ENCODE data around the gene KIAA0040. TPM values are rescaled to one million over a fixed set of nuclear protein-coding genes. Genes with fewer than 3 reads are reported as not detected.

Gene KIAA0040
- total RNA-seq, 3 donors from 2014 or later (not counting 1 experiment from before 2014, with no cell fraction given) = 18.0 to 21.2 (median 19.4) TPM

GRCh38 chr1:175188936-175189335 lies 3.6 kb downstream of the KIAA0040 start:
- Histone ChIP-seq H3K36me3 (ENCODE audit: control insufficient read depth, insufficient read depth, low read length) (peaks cover 8% of the 10 kb centered on the region), H3K9me3 (ENCODE audit: control insufficient read depth, insufficient read depth, low read length) (no peaks in the 10 kb centered on the region), H3K27me3 (ENCODE audit: control insufficient read depth, insufficient read depth, low read length) (no peaks in the 10 kb centered on the region), H3K27ac (ENCODE audit: low read length) (peak overlapping the region; percentile 58), H3K4me3 (ENCODE audit: low read length) (peak overlapping the region; percentile 8), H3K4me1 (ENCODE audit: control insufficient read depth, insufficient read depth, low read length) (peaks cover 41% of the 10 kb centered on the region)
- intact Hi-C loops (cut with micrococcal nuclease) = no loop called here
- DNase-seq (peak in 1 of 2 donors; percentile 73), ATAC-seq (peak; percentile 30 to 77 (median 31))
- Mint-ChIP-seq H3K9me3 (no peaks in the 10 kb centered on the region), H3K4me3 (peak overlapping the region; percentile 96), H3K27ac (peak overlapping the region; percentile 27 to 59), H3K36me3 (peaks cover 6% of the 10 kb centered on the region), H3K4me1 (peaks cover 66 to 72% of the 10 kb centered on the region in 2 donors), H3K27me3 (ENCODE audit: low read depth in 2 of 2) (no peaks in the 10 kb centered on the region)
- no peak for TF ChIP-seq CTCF (IDR thresholded peaks at IDR 0.05)
- 21% methylated on average over 2 of the region's 2 CpGs for WGBS (ENCODE audit: insufficient coverage)

GRCh38 chr1:175186433-175187160 lies 6.0 kb downstream of the KIAA0040 start:
- no peaks in the 10 kb centered on the region for H3K9me3 Mint-ChIP-seq
- H3K4me1 ChIP-seq (ENCODE audit: control insufficient read depth, insufficient read depth, low read length) = peaks cover 32% of the 10 kb centered on the region
- no peak overlapping the region for H3K4me3 ChIP-seq (ENCODE audit: low read length)
- H3K36me3 Mint-ChIP-seq = peaks cover 6% of the 10 kb centered on the region
- DNase-seq = no peak
- H3K27ac ChIP-seq (ENCODE audit: low read length) = no peak overlapping the region
- H3K4me1 Mint-ChIP-seq = peaks cover 88% of the 10 kb centered on the region in 2 donors
- no peaks in the 10 kb centered on the region for H3K27me3 ChIP-seq (ENCODE audit: control insufficient read depth, insufficient read depth, low read length)
- WGBS (ENCODE audit: insufficient coverage) = 90% methylated on average over 2 of the region's 2 CpGs
- H3K9me3 ChIP-seq (ENCODE audit: control insufficient read depth, insufficient read depth, low read length) = no peaks in the 10 kb centered on the region
- intact Hi-C loops (cut with micrococcal nuclease) = no loop called here
- H3K27ac Mint-ChIP-seq = peak overlapping the region in 1 of 2 donors; percentile 5
- H3K36me3 ChIP-seq (ENCODE audit: control insufficient read depth, insufficient read depth, low read length) = peaks cover 8% of the 10 kb centered on the region
- no peaks in the 10 kb centered on the region for H3K27me3 Mint-ChIP-seq (ENCODE audit: low read depth in 2 of 2)
- no peak overlapping the region for H3K4me3 Mint-ChIP-seq
- no peak for ATAC-seq
- no peak for TF ChIP-seq CTCF (IDR thresholded peaks at IDR 0.05)

GRCh38 chr1:175185903-175186302 lies 6.7 kb downstream of the KIAA0040 start:
- H3K4me3 Mint-ChIP-seq = no peak overlapping the region
- DNase-seq = no peak
- ATAC-seq = no peak
- H3K9me3 Mint-ChIP-seq = no peaks in the 10 kb centered on the region
- Histone ChIP-seq H3K4me3 (ENCODE audit: low read length) (no peak overlapping the region), H3K27me3 (ENCODE audit: control insufficient read depth, insufficient read depth, low read length) (no peaks in the 10 kb centered on the region), H3K36me3 (ENCODE audit: control insufficient read depth, insufficient read depth, low read length) (peaks cover 8% of the 10 kb centered on the region), H3K27ac (ENCODE audit: low read length) (no peak overlapping the region), H3K9me3 (ENCODE audit: control insufficient read depth, insufficient read depth, low read length) (no peaks in the 10 kb centered on the region), H3K4me1 (ENCODE audit: control insufficient read depth, insufficient read depth, low read length) (peaks cover 26% of the 10 kb centered on the region)
- peaks cover 6% of the 10 kb centered on the region for H3K36me3 Mint-ChIP-seq
- 83% methylated on average over 1 of the region's 1 CpG for WGBS (ENCODE audit: insufficient coverage)
- intact Hi-C loops (cut with micrococcal nuclease) = no loop called here
- H3K27me3 Mint-ChIP-seq (ENCODE audit: low read depth in 2 of 2) = no peaks in the 10 kb centered on the region
- H3K4me1 Mint-ChIP-seq = peaks cover 88% of the 10 kb centered on the region in 2 donors
- no peak for TF ChIP-seq CTCF (IDR thresholded peaks at IDR 0.05)
- peak overlapping the region in 1 of 2 donors; percentile 10 for H3K27ac Mint-ChIP-seq

Measured in natural killer cell (primary cell).